ENCODE measurements around the gene CLCN7.

Gene CLCN7

GRCh38 chr16:1520461-1520860, 45.6 kb upstream of the CLCN7 start:
- TF ChIP-seq REST (IDR thresholded peaks at IDR 0.05; ENCODE audit: low read depth) (no peak), CREB1 (IDR thresholded peaks at IDR 0.05; ENCODE audit: low read depth) (no peak), YY1 (IDR thresholded peaks at IDR 0.05; ENCODE audit: low read depth) (no peak), TCF12 (IDR thresholded peaks at IDR 0.05; ENCODE audit: low read depth) (no peak), CEBPB (IDR thresholded peaks at IDR 0.05) (no peak), EGR1 (IDR thresholded peaks at IDR 0.05) (no peak), MAX (IDR thresholded peaks at IDR 0.05) (no peak), TAF1 (IDR thresholded peaks at IDR 0.05; ENCODE audit: low read depth) (no peak), TEAD4 (IDR thresholded peaks at IDR 0.05) (no peak), USF1 (IDR thresholded peaks at IDR 0.05) (no peak), EP300 (IDR thresholded peaks at IDR 0.05; ENCODE audit: borderline replicate concordance) (no peak), ZBTB7A (IDR thresholded peaks at IDR 0.05; ENCODE audit: low read depth) (no peak), RAD21 (IDR thresholded peaks at IDR 0.05; ENCODE audit: low read depth) (no peak), NFIC (IDR thresholded peaks at IDR 0.05) (no peak), FOXM1 (IDR thresholded peaks at IDR 0.05; ENCODE audit: borderline replicate concordance, low read depth) (no peak)

- no peak for TF ChIP-seq CEBPB (IDR thresholded peaks at IDR 0.05)
- no peak for TF ChIP-seq YY1 (IDR thresholded peaks at IDR 0.05; ENCODE audit: low read depth)
- no peak for TF ChIP-seq ZBTB7A (IDR thresholded peaks at IDR 0.05; ENCODE audit: low read depth)
- TF ChIP-seq FOXM1 (IDR thresholded peaks at IDR 0.05; ENCODE audit: borderline replicate concordance, low read depth): no peak
- TF ChIP-seq TEAD4 (IDR thresholded peaks at IDR 0.05): no peak
- TF ChIP-seq CREB1 (IDR thresholded peaks at IDR 0.05; ENCODE audit: low read depth): no peak
- no peak for TF ChIP-seq RAD21 (IDR thresholded peaks at IDR 0.05; ENCODE audit: low read depth)
- no peak for TF ChIP-seq NFIC (IDR thresholded peaks at IDR 0.05)
- TF ChIP-seq EGR1 (IDR thresholded peaks at IDR 0.05): no peak
- TF ChIP-seq TAF1 (IDR thresholded peaks at IDR 0.05; ENCODE audit: low read depth): no peak
- no peak for TF ChIP-seq REST (IDR thresholded peaks at IDR 0.05; ENCODE audit: low read depth)
- TF ChIP-seq TCF12 (IDR thresholded peaks at IDR 0.05; ENCODE audit: low read depth): no peak
- no peak for TF ChIP-seq EP300 (IDR thresholded peaks at IDR 0.05; ENCODE audit: borderline replicate concordance)
Observed at GRCh38 chr16:1519831-1520230, 45.0 kb upstream of the CLCN7 start.

GRCh38 chr16:1518626-1519135, 43.9 kb upstream of the CLCN7 start:
- no peak for TF ChIP-seq MAX (IDR thresholded peaks at IDR 0.05)
- no peak for TF ChIP-seq TCF12 (IDR thresholded peaks at IDR 0.05; ENCODE audit: low read depth)
- no peak for TF ChIP-seq CEBPB (IDR thresholded peaks at IDR 0.05)

- TF ChIP-seq TAF1 (IDR thresholded peaks at IDR 0.05; ENCODE audit: low read depth): no peak
- no peak for TF ChIP-seq EGR1 (IDR thresholded peaks at IDR 0.05)
- no peak for TF ChIP-seq CREB1 (IDR thresholded peaks at IDR 0.05; ENCODE audit: low read depth)
- no peak for TF ChIP-seq EP300 (IDR thresholded peaks at IDR 0.05; ENCODE audit: borderline replicate concordance)
Observed at GRCh38 chr16:1514507-1514906, 39.7 kb upstream of the CLCN7 start.

- no peak for TF ChIP-seq FOXM1 (IDR thresholded peaks at IDR 0.05; ENCODE audit: borderline replicate concordance, low read depth)
- no peak for TF ChIP-seq TAF1 (IDR thresholded peaks at IDR 0.05; ENCODE audit: low read depth)
- TF ChIP-seq REST (IDR thresholded peaks at IDR 0.05; ENCODE audit: low read depth): no peak
- TF ChIP-seq EP300 (IDR thresholded peaks at IDR 0.05; ENCODE audit: borderline replicate concordance): no peak
- no peak for TF ChIP-seq YY1 (IDR thresholded peaks at IDR 0.05; ENCODE audit: low read depth)
- TF ChIP-seq MAX (IDR thresholded peaks at IDR 0.05): no peak
- no peak for TF ChIP-seq RAD21 (IDR thresholded peaks at IDR 0.05; ENCODE audit: low read depth)
- TF ChIP-seq TCF12 (IDR thresholded peaks at IDR 0.05; ENCODE audit: low read depth): no peak
Observed at GRCh38 chr16:1512774-1513173, 37.9 kb upstream of the CLCN7 start.

Measured in Ishikawa (cell line).